Retinal pigment epithelial cell (primary cell): ENCODE measurements around the gene ZCCHC24.

ENCODE experiments used
- DNase-seq: peaks from one replicate; pipeline ENCODE4 v3.0.0-alpha.2; 2010; ENCODE audit warnings: low read depth
- H3K4me3 ChIP-seq: 2 replicates; pipeline ENCODE4 v1.5.1; 2011; ENCODE audit warnings: mild to moderate bottlenecking, low read length, control low read depth, moderate library complexity
- TF ChIP-seq, protein P1 (sequence below): conservative IDR thresholded peaks from 2 replicates; pipeline ENCODE4 v1.5.1; 2011; ENCODE audit warnings: low read depth, low read length, control low read depth, inconsistent platforms

Gene ZCCHC24

DNA sequence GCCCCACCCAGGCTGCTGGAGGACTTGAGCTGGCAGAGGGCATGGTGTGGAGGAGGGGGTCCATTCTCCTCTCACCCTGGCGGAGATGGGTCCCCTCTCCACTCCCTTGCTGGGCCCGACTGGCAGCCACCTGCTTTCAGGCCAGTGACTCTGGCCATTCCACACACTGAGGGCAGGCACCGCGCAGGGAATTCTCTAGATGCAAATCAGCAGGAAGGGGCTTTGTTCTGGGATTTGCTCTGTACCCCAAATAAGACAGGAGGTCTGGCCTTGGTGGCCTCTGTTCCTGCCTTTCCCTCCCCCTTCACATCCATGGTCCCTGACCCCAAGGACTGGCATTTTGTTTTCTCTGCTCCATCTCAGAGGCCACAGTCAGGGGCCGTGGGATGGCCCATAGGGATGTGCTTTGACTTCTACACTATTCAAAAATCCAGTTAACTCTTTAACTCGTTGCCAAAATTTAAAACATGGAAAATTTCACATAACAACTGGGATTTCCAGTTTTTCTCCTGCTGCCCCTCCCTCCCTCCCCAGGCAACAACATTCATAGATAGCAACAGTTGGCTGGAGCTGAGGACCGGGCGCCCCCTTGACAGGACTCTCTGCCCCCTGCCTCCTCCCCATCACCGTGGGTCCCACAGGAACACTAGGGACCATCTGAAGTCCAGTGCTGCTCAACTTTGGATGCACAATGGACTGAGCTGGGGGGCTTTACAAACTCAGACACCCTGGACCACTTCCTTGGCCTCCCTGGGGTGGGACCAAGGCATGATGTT, 64.3 kb downstream of the ZCCHC24 start:
- TF ChIP-seq, protein P1, sequence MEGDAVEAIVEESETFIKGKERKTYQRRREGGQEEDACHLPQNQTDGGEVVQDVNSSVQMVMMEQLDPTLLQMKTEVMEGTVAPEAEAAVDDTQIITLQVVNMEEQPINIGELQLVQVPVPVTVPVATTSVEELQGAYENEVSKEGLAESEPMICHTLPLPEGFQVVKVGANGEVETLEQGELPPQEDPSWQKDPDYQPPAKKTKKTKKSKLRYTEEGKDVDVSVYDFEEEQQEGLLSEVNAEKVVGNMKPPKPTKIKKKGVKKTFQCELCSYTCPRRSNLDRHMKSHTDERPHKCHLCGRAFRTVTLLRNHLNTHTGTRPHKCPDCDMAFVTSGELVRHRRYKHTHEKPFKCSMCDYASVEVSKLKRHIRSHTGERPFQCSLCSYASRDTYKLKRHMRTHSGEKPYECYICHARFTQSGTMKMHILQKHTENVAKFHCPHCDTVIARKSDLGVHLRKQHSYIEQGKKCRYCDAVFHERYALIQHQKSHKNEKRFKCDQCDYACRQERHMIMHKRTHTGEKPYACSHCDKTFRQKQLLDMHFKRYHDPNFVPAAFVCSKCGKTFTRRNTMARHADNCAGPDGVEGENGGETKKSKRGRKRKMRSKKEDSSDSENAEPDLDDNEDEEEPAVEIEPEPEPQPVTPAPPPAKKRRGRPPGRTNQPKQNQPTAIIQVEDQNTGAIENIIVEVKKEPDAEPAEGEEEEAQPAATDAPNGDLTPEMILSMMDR = no peak
- H3K4me3 ChIP-seq = no peak overlapping the region
- no peak for DNase-seq

DNA sequence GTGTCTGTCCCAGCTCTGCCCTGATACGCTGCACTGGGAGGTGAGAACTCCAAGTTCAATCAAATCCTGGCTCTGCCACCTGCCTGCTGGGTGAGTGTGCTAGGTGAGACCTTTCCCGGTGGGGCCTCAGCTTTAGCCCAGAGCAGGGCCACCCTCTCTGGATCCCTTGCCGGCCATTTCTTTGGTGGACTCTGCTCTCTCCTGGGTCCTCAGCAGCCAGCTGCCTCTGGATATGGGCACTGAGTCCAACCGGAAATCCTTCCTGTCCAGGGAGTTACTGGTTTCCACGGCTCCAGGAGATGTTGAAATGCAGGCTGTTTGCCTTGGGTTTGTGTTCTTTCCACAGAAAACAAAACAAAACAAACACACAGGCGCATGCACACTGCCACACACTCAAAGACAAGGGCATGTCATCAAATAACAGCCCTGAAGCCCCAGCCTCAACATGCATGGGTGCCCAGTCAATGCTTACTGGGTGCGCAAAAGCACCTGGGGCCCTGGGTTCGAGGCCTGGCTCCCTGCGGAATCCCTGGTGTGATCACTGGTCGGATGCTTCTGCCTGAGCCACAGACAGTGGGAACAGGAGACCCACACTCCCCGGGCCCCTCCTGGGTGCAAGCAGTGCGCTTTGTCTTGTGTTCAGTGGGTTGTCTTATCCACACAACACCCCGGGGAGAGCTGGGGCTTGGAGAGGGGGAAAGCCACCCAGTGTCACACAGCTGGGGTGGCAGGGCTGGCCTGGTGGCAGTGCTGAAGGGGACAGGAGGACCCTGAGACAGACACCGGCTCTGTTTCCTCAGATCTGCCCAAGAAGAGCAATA, 65.1 kb downstream of the ZCCHC24 start:
- TF ChIP-seq, protein P1 = no peak
- no peak overlapping the region for H3K4me3 ChIP-seq
- DNase-seq = no peak

DNA sequence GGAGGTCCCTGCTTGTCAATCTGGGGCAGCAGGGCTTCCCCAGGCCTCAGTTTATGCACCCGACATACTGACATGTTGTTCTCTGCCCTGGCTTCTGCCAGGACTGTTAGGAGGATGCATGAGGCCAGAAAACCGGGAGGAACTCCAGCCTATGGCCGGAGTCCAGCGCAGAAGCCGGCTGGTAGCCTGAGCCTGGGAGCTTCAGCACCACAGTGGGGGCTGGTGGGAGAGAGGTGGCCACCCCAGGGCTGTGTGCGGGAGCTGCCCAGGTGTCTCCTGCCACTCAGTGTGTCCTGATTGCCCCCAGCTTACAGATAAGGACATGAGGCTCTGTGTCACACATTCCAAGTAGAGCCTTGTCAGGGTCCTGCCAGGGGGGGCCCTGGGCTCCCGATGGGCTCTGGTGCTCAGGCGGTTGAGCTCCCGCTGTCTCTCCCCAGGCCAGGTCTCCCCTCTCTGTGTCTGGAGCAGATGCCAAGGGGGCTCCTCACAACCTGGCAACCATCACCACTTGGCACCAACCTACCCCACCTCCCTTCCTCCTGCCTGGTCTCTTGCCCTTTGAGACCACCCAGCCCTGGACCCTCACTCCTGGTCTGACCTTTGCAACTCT, 65.8 kb downstream of the ZCCHC24 start:
- no peak overlapping the region for H3K4me3 ChIP-seq
- TF ChIP-seq, protein P1 = no peak
- no peak for DNase-seq

DNA sequence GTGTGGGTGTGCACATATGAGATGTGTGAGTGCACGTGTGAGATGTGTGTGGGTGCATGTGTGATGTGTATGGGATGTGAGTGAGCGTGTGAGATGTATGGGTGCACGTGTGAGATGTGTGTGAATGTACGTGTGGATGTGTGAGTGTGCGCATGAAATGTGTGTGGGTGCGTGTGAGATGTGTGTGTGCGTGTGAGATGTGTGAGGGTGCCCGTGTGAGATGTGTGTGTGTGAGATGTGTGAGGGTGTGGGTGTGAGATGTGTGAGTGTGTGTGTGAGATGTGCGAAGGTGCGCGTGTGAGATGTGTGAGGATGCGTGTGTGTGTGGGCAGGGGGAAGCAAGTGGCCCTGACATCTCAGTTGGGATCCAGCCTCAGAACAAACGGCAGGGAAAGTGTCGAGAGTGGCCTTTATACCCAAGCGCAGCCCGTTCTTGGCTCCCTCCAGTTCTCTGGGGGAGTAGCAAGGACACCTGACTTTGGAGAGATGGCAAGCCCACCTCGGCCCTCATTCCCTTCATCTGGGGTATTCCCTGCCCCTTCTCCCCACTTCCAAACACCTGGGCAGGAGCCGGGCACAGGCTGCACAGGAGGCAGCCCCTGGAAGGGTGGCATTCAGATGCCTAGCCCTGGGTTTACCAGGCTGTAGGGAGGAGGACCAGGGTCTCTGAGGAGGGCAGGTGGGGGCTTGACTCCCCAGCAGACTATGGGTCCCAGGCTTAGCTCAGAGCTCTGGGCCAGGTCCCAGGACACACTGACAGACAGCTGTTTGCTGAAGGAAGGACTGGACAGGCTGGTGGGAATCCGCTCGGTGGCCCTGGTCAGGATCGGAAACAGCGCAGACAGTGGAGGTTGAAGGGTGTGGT, 66.5 kb downstream of the ZCCHC24 start:
- TF ChIP-seq, protein P1 = no peak
- no peak for DNase-seq
- H3K4me3 ChIP-seq = no peak overlapping the region

DNA sequence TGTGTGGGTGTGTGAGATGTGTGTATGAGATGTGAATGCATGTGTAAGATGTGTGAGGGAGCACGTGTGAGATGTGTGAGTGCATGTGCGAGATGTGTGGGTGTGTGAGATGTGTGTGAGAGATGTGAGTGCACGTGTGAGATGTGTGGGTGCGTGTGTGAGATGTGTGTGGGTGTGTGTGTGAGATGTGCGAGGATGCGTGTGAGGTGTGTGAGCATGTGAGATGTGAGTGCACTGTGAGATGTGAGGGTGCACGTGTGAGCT, 67.1 kb downstream of the ZCCHC24 start:
- TF ChIP-seq, protein P1 = no peak
- no peak for DNase-seq
- no peak overlapping the region for H3K4me3 ChIP-seq

DNA sequence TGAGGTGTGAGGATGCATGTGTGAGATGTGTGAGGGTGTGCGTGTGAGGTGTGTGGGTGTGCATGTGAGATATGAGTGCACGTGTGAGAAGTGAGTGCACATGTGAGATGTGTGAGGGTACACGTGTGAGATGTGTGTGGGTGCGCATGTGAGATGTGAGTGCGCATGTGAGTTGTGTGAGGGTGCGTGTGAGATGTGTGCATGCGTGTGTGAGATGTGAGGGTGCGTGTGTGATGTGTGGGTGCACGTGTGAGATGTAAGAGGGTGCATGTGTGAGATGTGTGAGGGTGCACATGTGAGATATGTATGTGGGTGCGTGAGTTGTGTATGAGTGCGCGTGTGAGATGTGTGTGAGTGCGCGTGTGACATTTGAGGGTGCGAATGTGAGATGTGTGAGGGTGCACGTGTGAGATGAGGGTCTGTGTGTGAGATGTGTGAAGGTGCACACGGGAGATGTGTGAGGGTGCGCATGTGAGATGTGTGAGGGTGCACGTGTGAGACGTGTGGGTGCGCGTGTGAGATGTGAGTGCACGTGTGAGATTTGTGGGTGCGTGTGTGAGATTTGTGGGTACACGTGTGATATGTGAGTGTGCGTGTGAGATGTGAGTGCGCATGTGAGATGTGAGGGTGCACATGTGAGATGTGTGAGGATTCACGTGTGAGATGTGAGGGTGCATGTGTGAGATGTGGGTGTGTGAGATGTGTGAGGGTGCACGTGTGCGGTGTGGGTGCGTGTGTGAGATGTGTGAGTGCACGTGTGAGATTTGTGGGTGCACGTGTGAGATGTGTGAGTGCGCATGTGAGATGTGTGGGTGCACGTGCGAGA, 67.7 kb downstream of the ZCCHC24 start:
- TF ChIP-seq, protein P1 = no peak
- no peak for DNase-seq
- H3K4me3 ChIP-seq = no peak overlapping the region
